Retinal pigment epithelial cell (primary cell): Measurements from ENCODE around the gene UQCRH.
"Not testable (repeated sequence)": the region's sequence is repeated elsewhere in the genome, so short reads cannot be mapped to it uniquely, and the experiment has no call there.

Experiments used
- DNase-seq: peaks from one replicate; pipeline ENCODE4 v3.0.0-alpha.2; 2010; ENCODE audit warnings: low read depth
- H3K4me3 ChIP-seq: 2 replicates; pipeline ENCODE4 v1.5.1; 2011; ENCODE audit warnings: mild to moderate bottlenecking, low read length, control low read depth, moderate library complexity
- TF ChIP-seq, protein P1 (sequence below): conservative IDR thresholded peaks from 2 replicates; pipeline ENCODE4 v1.5.1; 2011; ENCODE audit warnings: low read depth, low read length, control low read depth, inconsistent platforms

Gene UQCRH

DNA sequence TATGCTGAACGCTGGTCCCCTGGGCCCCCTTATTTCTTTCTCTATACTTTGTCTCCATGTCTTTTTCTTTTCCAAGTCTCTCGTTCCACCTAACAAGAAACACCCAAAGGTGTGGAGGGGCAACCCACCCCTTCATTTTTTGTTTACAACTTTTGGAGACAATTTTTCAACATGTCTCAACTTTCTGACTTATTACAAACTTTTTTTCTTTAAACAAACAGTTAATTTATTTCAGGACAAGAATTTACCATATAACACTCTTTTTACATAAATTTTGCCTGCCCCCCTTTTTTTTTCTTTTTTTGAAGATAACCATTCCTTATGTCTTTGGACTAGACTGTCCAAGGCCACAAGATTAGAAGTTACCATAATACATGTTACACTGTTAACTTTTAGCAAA lies 26.9 kb downstream of the UQCRH start:
- not testable (repeated sequence) for H3K4me3 ChIP-seq, DNase-seq

DNA sequence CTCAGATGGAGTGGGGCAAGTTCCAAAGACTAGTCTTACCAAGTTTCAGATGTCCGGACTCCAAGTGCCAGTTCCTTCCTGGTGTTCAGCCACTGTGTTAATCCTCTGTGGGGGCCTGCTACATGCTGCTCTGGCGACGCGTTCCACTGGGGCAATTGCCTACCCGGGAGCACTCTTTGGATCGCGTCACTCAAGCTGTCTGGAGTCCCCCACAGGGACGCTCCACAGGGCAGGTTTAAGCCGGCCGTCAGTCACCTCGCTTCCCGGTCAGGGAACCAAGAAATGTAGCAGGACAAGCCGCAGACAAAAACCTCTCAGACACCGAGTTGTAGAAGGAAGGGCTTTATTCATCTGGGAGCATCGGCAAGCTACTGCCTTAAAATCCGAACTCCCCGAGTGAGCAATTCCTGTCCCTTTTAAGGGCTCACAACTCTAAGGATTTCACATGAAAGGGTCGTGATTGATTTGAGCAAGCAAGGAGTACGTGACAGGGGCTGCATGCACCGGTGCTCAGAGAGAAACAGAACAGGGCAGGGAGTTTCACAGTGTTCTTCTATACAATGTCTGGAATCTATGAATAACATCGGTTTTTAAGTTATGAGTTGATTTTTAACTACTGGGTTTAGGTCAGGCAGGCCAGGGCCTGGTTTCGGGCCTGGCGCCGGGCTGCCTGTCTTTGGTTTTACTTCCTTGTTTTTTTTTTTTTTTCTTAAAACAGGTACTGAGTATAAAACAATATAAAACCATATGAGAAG lies 28.5 kb downstream of the UQCRH start:
- not testable (repeated sequence) for DNase-seq, H3K4me3 ChIP-seq

DNA sequence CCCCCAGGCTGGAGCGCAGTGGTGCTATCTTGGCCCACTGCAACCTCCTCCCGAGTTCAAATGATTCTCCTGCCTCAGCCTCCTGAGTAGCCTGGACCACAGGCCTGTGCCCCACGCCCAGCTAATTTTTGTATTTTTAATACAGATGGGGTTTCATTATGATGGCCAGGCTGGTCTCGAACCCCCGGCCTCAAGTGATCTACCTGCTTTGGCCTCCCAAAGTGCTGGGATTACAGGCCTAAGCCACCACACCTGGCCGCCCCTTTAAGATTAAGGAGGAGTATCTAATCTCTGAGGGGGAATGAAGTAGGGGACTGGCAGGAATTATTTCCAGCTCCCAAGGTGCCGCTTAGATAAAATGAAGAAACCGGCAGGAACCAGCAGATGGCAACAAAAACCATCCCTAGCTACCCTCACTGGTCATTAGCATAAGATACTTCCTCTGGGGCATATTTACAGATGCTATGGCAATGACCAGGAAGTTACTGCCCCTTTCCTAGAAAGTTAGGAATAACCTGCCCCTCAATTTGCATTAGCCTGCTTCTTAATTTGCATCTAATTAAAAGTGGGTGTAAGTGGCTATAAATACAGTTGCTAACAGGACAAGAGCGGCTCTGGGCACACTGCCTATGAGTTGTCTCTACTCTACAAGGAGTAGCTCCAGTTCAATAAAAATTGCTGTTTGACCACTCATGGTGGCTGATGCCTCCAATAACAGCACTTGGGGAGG lies 30.0 kb downstream of the UQCRH start:
- H3K4me3 ChIP-seq = no peak overlapping the region
- TF ChIP-seq, protein P1, sequence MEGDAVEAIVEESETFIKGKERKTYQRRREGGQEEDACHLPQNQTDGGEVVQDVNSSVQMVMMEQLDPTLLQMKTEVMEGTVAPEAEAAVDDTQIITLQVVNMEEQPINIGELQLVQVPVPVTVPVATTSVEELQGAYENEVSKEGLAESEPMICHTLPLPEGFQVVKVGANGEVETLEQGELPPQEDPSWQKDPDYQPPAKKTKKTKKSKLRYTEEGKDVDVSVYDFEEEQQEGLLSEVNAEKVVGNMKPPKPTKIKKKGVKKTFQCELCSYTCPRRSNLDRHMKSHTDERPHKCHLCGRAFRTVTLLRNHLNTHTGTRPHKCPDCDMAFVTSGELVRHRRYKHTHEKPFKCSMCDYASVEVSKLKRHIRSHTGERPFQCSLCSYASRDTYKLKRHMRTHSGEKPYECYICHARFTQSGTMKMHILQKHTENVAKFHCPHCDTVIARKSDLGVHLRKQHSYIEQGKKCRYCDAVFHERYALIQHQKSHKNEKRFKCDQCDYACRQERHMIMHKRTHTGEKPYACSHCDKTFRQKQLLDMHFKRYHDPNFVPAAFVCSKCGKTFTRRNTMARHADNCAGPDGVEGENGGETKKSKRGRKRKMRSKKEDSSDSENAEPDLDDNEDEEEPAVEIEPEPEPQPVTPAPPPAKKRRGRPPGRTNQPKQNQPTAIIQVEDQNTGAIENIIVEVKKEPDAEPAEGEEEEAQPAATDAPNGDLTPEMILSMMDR = peak; percentile 52
- no peak for DNase-seq

DNA sequence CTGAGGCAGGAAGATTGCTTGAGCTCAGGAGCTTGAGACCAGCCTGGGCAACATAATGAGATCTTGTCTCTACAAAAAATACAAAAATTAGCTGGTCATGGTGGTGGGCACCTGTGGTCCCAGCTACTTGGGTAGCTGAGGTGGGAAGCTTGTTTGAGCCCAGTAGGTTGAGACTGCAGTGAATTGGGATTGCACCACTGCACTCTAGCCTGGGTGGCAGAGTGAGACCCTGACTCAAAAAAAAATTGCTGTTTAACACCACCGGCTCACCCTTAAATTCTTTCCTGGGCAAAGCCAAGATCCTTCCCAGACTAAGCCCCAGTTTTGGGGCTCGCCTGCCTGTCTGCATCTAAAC lies 30.5 kb downstream of the UQCRH start:
- TF ChIP-seq, protein P1 = no peak
- DNase-seq = no peak
- H3K4me3 ChIP-seq = no peak overlapping the region

DNA sequence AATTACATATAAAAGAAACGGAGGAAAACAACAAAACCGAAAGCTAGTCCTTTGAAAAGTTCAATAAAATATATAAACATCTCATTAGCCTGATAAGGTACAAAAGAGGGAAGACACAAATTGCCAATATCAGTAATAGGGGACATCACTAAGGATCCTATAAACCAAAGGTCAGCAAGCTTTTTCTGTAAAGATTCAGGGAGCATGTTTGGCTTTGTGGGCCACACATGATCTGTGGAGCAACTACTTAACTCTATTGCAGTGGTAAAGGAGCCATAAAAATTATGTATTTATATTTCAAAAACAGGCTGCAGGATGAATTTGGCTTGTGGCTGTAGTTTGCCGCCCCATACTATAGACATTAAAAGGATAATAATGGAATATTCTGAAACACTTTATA lies 31.6 kb downstream of the UQCRH start:
- H3K4me3 ChIP-seq = no peak overlapping the region
- no peak for DNase-seq
- TF ChIP-seq, protein P1 = no peak

DNA sequence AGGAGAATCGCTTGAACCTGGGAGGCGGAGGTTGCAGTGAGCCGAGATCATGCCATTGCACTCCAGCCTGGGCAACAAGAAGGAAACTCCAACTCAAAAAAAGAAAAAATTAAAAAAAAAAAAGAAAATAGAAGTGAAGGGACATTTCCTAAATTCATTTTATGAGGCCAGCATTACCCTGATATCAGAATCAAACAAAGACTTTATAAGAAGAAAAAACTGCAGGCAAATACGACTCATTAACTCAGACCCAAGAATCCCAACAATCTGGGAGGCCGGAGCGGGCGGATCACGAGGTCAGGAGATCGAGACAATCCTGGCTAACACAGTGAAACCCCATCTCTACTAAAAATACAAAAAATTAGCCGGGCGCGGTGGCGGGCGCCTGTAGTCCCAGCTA lies 33.9 kb downstream of the UQCRH start:
- not testable (repeated sequence) for DNase-seq, H3K4me3 ChIP-seq

DNA sequence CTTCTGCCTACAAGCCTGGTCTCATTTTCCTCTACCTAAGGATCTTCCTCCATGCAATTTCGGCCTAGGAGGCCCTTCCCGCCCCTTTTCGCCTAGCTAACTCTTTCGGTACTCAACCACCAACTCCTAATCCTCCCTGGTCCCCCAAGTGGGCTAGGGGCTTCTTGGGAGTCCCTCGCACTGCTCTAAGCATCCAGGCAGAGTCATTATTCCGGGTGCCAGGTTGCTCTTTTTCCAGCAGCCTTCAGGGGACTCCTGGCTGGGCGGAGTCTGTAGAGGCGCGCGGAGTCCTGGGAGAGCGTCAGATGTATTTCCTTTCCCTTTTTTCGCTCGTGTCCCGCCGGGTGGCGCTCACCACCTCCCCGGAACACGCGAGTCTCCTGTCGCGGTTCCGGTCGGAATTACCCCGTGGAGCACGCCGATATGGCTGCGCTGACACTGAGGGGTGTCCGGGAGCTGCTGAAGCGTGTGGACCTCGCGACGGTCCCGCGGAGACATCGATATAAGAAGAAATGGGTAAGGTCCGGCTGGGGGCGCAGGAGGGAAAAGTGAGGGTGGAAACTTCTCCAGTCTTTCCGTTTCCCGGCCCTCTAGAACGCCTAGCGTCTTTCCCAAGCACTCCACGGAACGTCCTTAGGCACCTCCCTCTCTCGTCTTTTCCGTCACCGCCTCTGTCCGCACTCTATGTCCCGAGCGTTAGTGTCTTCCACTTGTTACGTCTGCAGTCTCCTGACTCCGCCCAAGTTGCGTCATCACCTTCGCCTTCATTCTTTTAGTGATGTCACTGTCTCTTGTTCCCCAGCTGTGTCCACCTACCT lies 37.1 kb downstream of the UQCRH start, which contains the start of gene NSUN4:
NSUN4 (plus strand) TSS at position 404 of the 818 bp plus-strand sequence; CDS start at position 424, 20 bp downstream.
- TF ChIP-seq, protein P1 = peak; percentile 57
- DNase-seq = no peak
- H3K4me3 ChIP-seq = peak within 1 kb of the TSS; percentile 91

DNA sequence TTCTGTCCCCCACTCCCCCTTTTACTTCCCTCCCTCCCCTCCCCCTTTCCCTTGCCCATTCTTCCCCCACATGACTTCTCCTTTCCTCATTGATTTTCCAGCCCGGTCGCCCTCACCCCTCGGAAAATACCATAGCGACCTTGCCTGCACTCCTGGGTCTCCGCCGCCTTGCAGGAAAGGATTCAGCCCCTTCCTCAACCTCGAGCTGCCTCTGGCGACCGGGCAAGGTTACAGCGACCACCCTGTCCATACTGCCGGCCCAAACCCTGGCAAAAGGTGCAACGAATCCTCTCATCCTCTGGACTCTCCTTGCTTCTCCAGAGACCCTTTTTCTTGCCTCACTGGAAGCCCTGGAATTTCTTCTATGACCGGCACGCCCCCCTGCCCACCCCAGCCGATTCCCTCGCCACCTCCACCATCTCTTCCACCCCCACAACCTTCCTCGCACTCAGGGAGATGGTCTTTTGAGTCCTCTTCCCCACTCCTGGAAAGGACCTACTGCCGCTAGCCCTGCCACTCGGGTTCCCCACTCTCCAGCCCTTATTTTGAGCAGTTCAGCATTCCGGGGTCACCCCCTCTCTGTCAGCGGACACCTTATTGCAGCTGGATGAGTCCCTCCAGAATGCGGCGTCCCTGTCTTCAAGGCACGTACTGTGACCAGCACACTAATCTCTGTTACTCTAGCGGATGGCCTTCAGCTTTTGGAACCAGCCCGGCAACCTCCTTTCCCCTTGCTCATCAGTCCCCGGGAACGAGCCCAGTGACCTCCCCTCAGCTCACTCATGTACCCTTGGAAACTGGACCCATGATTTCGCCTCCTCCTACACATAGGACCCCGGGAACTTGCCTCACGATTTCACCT lies 38.0 kb downstream of the UQCRH start:
- TF ChIP-seq, protein P1 = no peak
- DNase-seq = no peak
- peak overlapping the region; percentile 91 for H3K4me3 ChIP-seq
